IPS DF 19.7 (cell line): Measurements from ENCODE around the gene SOSTDC1.
A peak's percentile ranks its signal among the peaks of the same experiment; 100 is the strongest.
"Not testable (repeated sequence)": the region's sequence is repeated elsewhere in the genome, so short reads cannot be mapped to it uniquely, and the experiment has no call there.

Experiments
- DNase-seq: peaks from one replicate; pipeline ENCODE4 v3.0.0-alpha.2; 2013; ENCODE audit warnings: low read depth, low spot score

SOSTDC1 gene

GRCh38 chr7:16465469-16466361, at the start of gene SOSTDC1:
TSS of gene SOSTDC1 (minus strand) at chr7:16465738. CDS start at chr7:16465668, 70 bp downstream.
- peak; percentile 12 for DNase-seq

- no peak for DNase-seq
Measured at GRCh38 chr7:16514729-16515128, 49.2 kb upstream of the SOSTDC1 start.

GRCh38 chr7:16514271-16514670, 48.7 kb upstream of the SOSTDC1 start:
- no peak for DNase-seq

- no peak for DNase-seq
Measured at GRCh38 chr7:16512097-16512496, 46.6 kb upstream of the SOSTDC1 start.

GRCh38 chr7:16511314-16511713, 45.8 kb upstream of the SOSTDC1 start:
- no peak for DNase-seq

GRCh38 chr7:16509829-16510228, 44.3 kb upstream of the SOSTDC1 start:
- no peak for DNase-seq

- not testable (repeated sequence) for DNase-seq
Measured at GRCh38 chr7:16506422-16506821, 40.9 kb upstream of the SOSTDC1 start.

- no peak for DNase-seq
Measured at GRCh38 chr7:16504019-16504418, 38.5 kb upstream of the SOSTDC1 start.

GRCh38 chr7:16502303-16502702, 36.8 kb upstream of the SOSTDC1 start:
- no peak for DNase-seq

GRCh38 chr7:16498122-16498521, 32.6 kb upstream of the SOSTDC1 start:
- no peak for DNase-seq

GRCh38 chr7:16494955-16495719, 29.6 kb upstream of the SOSTDC1 start:
- DNase-seq: no peak

- DNase-seq: no peak
Measured at GRCh38 chr7:16494551-16494950, 29.0 kb upstream of the SOSTDC1 start.

GRCh38 chr7:16493266-16493665, 27.7 kb upstream of the SOSTDC1 start:
- no peak for DNase-seq

- DNase-seq: no peak
Measured at GRCh38 chr7:16492513-16493062, 27.1 kb upstream of the SOSTDC1 start.

GRCh38 chr7:16491148-16491547, 25.6 kb upstream of the SOSTDC1 start:
- DNase-seq: no peak

- DNase-seq: peak; percentile 40
Measured at GRCh38 chr7:16484453-16485158, 19.1 kb upstream of the SOSTDC1 start.

GRCh38 chr7:16479591-16479990, 14.1 kb upstream of the SOSTDC1 start:
- DNase-seq: no peak

- no peak for DNase-seq
Measured at GRCh38 chr7:16479161-16479560, 13.6 kb upstream of the SOSTDC1 start.

GRCh38 chr7:16471933-16472332, 6.4 kb upstream of the SOSTDC1 start:
- no peak for DNase-seq

- DNase-seq: no peak
Measured at GRCh38 chr7:16463949-16464715, 1.4 kb downstream of the SOSTDC1 start.

- DNase-seq: no peak
Measured at GRCh38 chr7:16463520-16463919, 2.0 kb downstream of the SOSTDC1 start.
